Parathyroid adenoma (tissue), 2 donors: ENCODE data around the gene NAPA.

Experiments
- H2AFZ ChIP-seq: fragments of 300-600 bp; sonication (generic); one replicate; pipeline ENCODE4 v1.7.0; 2017; ENCODE audit warnings: antibody characterized with exemption, mild to moderate bottlenecking
- H3K27ac ChIP-seq: fragments of 300-600 bp; sonication (generic); one replicate; pipeline ENCODE4 v1.7.0; 2017
- H3K27me3 ChIP-seq: fragments of 300-600 bp; sonication (generic); one replicate; pipeline ENCODE4 v1.7.0; 2017; ENCODE audit warnings: low read length; ENCODE audit not compliant: control insufficient read depth, insufficient read depth
- H3K36me3 ChIP-seq: fragments of 300-600 bp; sonication (generic); one replicate; pipeline ENCODE4 v1.7.0; 2017; ENCODE audit warnings: low read length; ENCODE audit not compliant: control insufficient read depth, insufficient read depth
- H3K4me1 ChIP-seq: fragments of 300-600 bp; sonication (generic); one replicate; pipeline ENCODE4 v1.7.0; 2017; ENCODE audit warnings: control low read depth
- H3K4me2 ChIP-seq: fragments of 300-600 bp; sonication (generic); one replicate; pipeline ENCODE4 v1.7.0; 2017; ENCODE audit warnings: low read length
- H3K4me3 ChIP-seq: fragments of 300-600 bp; sonication (generic); one replicate; pipeline ENCODE4 v1.7.0; 2017; ENCODE audit warnings: low read depth, low read length
- H3K79me2 ChIP-seq: fragments of 300-600 bp; sonication (generic); one replicate; pipeline ENCODE4 v1.7.0; 2017; ENCODE audit warnings: control low read depth
- H3K9ac ChIP-seq: fragments of 300-600 bp; sonication (generic); one replicate; pipeline ENCODE4 v1.7.0; 2017; ENCODE audit warnings: mild to moderate bottlenecking
- H3K9me3 ChIP-seq: fragments of 300-600 bp; sonication (generic); one replicate; pipeline ENCODE4 v1.7.0; 2017; ENCODE audit warnings: low read length; ENCODE audit not compliant: control insufficient read depth
- TF ChIP-seq, protein P1 (sequence below): fragments of 300-600 bp; sonication (generic); IDR thresholded peaks from one replicate; pipeline ENCODE4 v1.7.0; 2017; ENCODE audit warnings: antibody characterized with exemption, mild to moderate bottlenecking
- donor health status: primary hyperparathyroidism.

Gene NAPA

DNA sequence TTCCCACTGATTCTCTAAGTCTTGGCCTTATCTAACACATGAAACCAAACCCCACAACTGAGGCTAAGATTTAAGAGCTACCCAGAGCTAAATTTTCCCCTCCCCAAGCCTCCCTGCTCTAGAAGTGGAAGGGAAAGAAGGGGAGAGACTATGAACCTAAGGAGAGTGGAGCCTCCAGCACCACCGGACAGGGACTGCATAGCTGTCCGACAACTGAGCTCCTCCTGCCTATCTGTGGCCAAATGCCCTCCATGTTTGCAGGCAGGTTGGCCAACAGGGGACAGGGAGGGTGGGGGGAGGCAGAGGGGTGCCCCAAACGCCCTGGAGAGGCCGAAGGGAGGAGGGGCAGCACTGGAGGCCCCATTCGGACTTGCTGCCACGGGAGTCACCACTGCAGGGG is 6.0 kb upstream of the NAPA start:
- Histone ChIP-seq H3K36me3 (no peaks in the 10 kb centered on the region), H3K27me3 (no peaks in the 10 kb centered on the region), H3K4me2 (no peak overlapping the region), H3K9ac (no peak overlapping the region), H3K4me3 (no peak overlapping the region), H2AFZ (no peak overlapping the region), H3K27ac (no peak overlapping the region), H3K79me2 (no peaks in the 10 kb centered on the region), H3K9me3 (no peaks in the 10 kb centered on the region), H3K4me1 (peaks cover 7% of the 10 kb centered on the region)
- TF ChIP-seq, protein P1, sequence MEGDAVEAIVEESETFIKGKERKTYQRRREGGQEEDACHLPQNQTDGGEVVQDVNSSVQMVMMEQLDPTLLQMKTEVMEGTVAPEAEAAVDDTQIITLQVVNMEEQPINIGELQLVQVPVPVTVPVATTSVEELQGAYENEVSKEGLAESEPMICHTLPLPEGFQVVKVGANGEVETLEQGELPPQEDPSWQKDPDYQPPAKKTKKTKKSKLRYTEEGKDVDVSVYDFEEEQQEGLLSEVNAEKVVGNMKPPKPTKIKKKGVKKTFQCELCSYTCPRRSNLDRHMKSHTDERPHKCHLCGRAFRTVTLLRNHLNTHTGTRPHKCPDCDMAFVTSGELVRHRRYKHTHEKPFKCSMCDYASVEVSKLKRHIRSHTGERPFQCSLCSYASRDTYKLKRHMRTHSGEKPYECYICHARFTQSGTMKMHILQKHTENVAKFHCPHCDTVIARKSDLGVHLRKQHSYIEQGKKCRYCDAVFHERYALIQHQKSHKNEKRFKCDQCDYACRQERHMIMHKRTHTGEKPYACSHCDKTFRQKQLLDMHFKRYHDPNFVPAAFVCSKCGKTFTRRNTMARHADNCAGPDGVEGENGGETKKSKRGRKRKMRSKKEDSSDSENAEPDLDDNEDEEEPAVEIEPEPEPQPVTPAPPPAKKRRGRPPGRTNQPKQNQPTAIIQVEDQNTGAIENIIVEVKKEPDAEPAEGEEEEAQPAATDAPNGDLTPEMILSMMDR: no peak

DNA sequence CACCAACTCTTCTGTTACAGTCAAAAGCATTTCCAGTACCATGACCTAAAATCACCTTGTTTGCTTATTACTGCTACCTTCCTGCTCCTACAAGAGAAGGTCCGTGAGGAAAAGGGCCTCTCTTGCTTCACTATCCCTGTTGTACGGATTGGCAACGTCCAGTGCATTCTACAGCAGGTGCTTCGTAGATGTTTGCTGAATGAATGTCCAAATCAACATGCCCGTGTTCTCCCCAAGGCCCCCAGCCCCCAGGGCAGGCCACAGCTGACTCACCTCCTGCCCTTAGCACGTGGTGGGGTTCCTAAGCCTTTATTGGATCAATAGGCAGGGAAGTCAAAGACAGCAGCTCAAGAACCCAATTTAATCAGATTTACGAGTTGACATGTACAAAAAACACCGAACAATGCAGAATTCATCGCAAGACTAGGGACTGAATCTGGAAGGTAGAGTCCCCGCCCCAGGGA is 5.5 kb upstream of the NAPA start:
- Histone ChIP-seq H3K4me3 (no peak overlapping the region), H3K36me3 (no peaks in the 10 kb centered on the region), H3K79me2 (no peaks in the 10 kb centered on the region), H3K9me3 (no peaks in the 10 kb centered on the region), H2AFZ (no peak overlapping the region), H3K4me1 (peaks cover 7% of the 10 kb centered on the region), H3K27ac (no peak overlapping the region), H3K9ac (no peak overlapping the region), H3K4me2 (no peak overlapping the region), H3K27me3 (no peaks in the 10 kb centered on the region)
- TF ChIP-seq, protein P1: no peak

DNA sequence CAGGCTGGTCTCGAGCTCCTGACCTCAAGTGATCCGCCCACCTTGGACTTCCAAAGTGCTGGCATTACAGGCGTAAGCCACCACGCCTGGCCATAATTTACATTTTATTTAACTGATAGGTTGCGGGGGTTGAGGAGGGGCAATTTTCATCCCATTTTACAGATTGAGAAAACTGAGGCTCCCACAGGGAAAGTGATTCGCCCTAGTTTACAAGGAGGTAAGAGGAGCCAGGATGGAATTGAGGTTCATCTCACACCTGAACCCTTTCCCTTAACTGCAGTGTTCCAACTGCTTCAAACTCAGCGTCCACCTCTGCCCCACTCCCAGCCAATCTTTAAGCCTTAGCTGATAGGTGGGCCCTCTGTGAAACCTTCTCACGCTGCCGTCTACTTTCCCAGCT is 4.0 kb upstream of the NAPA start:
- Histone ChIP-seq H3K36me3 (no peaks in the 10 kb centered on the region), H3K27ac (no peak overlapping the region), H3K79me2 (peaks cover 9% of the 10 kb centered on the region), H3K9ac (no peak overlapping the region), H3K4me1 (peaks cover 7% of the 10 kb centered on the region), H2AFZ (no peak overlapping the region), H3K27me3 (no peaks in the 10 kb centered on the region), H3K9me3 (no peaks in the 10 kb centered on the region), H3K4me3 (no peak overlapping the region), H3K4me2 (no peak overlapping the region)
- TF ChIP-seq, protein P1: no peak

DNA sequence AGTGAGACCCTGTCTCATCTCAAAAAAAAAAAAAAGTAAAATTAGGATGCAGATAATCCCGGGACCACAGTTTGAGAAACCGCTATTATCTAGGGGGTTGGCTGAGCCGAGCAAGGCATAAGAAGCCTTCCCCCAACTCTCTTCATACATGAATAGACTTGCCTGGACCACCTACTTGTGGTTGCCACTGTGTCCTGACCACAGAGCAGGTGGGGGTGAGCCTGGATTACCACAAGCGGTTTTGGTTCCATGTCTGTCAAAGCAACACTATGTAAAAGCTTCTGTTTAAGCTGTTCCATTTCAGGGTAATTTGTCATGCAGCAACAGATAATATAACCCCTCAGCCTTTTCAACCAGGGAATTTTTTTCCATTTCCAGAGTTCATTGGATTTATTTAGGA is 3.3 kb upstream of the NAPA start:
- Histone ChIP-seq H3K9me3 (no peaks in the 10 kb centered on the region), H3K27me3 (no peaks in the 10 kb centered on the region), H3K27ac (no peak overlapping the region), H3K79me2 (peaks cover 15% of the 10 kb centered on the region), H2AFZ (no peak overlapping the region), H3K4me3 (no peak overlapping the region), H3K36me3 (no peaks in the 10 kb centered on the region), H3K4me2 (no peak overlapping the region), H3K4me1 (peaks cover 5% of the 10 kb centered on the region), H3K9ac (no peak overlapping the region)
- TF ChIP-seq, protein P1: no peak

DNA sequence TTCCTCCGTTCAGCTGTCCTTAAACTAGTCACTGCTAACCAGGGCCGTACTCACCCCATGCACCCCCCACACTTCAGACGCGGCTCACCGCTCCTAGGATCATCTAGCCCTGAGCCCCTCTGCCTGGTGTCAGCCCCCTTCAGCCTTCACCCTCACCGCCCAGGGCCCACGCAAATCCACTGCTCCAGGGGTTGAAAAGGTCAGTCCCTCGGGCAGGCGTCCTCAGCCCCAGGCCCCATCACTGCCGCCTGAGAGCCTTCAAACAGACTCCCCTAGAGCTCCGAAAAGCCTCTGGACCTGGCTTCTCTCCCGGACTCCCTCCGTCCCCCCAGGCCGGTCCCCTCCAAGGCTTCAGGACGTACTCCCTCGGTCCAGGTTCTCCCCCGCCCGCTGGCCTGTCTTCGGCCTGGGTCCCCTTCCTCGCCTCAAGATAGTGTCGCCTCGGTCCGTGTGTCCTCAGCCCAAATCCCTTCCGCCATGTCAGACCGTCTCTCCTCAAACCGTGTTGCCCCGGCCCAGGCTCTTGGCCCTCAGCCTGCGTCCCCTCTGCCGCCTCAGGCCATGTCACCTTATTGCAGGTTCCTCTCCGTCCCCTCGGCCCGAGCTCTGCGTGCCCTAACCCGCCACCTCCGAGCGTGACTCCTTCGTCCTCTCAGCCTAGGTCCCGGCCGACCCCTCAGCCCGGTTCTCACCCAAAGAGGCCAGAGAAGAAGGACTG is 553 bp downstream of the NAPA start:
- Histone ChIP-seq H3K79me2 (peaks cover 50% of the 10 kb centered on the region), H3K9me3 (no peaks in the 10 kb centered on the region), H3K9ac (peak overlapping the region; percentile 75), H2AFZ (peak overlapping the region; percentile 70), H3K4me2 (peak overlapping the region; percentile 96), H3K27me3 (no peaks in the 10 kb centered on the region), H3K4me3 (peak overlapping the region; percentile 95), H3K4me1 (peaks cover 19% of the 10 kb centered on the region), H3K27ac (peak overlapping the region; percentile 83), H3K36me3 (no peaks in the 10 kb centered on the region)
- TF ChIP-seq, protein P1: no peak
